ENCODE measurements around the gene PDGFA.
"Not testable (repeated sequence)": the region's sequence is repeated elsewhere in the genome, so short reads cannot be mapped to it uniquely, and the experiment has no call there.

PDGFA gene

GRCh38 chr7:551615-551970 lies 31.9 kb upstream of the PDGFA start:
- not testable (repeated sequence) for FAIRE-seq

- no peak for FAIRE-seq
Observed at GRCh38 chr7:550881-551614, 31.4 kb upstream of the PDGFA start.

DNA sequence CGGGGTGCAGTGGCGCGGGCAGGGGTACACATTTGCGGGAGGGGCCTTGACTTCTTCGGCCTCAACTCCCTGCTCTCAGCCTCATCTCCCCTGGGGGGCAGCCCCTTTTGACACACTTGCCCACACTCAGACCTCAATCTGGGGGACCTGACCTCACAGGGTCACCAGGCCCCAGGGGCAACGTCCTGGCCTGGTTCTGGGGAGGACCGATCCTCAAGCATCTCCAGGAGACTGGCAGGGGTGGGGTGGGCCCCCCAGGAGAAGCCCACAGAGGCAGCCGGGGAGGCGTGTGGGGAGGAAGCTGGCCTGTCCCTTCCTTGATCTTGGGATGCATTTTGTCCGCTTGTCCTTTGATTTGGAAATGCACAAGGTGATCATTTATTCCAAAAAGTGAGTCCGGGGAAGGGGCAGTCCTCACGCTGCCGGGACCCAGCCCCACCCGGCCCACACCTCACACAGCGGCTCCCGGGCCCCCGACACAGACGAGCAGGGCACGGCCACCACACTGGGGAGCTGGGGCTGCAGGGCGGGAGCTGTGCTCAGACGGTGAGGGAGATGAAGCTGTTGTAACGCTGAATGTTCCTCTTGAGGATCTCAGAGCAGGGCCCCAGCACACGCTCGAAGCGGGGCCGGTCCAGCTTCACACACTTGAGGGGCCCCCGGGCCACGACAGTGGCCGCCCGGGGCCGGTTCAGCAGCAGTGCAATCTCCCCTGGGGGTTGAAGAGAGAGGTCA lies 30.4 kb upstream of the PDGFA start:
- FAIRE-seq = no peak

GRCh38 chr7:549066-549890 lies 29.6 kb upstream of the PDGFA start:
- no peak for FAIRE-seq

- no peak for FAIRE-seq
Observed at GRCh38 chr7:548401-548800, 28.8 kb upstream of the PDGFA start.

DNA sequence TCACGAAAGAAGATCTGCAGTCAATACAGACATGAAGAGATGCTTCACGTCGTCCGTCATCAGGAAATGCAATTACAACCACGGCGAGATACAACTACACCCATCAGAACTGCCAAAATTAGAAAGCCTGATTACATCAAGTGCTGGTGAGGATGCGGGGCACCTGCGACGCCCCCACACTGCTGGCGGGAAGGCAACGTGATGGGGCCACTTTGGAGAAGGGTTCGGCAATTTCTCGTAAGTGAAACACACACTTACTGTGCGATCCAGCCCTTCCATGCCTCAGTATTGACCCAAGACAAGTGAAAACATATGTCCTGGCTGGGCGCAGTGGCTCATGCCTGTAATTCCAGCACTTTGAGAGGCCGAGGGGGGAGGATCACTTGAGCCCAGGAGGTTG lies 25.8 kb upstream of the PDGFA start:
- no peak for FAIRE-seq

DNA sequence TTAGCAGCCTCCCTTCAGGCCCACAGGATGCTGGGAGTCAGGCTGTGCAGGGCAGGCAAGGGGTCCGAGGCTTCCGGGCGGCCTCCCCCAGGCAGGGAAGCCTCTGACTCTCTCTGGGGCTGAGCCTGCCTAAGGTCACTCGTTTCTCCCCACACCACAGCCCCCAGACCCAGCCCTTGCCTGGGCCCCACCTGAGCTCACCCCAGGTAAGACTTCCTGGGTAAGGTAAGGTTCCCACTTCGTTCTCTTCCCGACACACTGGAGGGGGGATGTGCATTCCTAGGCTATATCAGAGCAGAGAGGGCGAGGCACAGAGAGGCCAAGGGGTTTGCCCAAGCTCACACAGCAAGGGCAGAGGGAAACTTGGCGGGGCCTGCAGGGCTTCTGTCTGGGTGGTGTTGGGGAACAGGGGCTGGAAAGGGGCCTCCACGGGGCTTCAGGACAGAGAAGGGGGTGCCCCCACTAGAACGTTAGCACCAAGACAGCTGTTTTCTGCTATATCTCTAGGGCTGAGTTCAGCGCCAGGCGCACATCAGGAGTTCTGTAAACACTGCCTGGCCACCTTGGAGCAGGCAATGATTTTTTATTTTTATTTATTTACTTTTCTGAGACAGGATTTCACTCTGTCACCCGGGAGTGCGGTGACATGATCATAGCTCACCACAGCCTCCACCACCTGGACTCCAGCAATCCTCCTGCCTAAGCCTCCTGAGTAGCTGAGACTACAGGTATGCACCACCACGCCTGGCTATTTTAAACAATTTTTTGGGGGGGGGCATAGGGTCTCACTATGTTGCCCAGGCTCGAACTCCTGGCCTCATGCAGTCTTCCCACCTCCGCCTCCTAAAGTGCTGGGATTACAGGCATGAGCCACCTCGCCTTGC lies 24.9 kb upstream of the PDGFA start:
- no peak for FAIRE-seq

DNA sequence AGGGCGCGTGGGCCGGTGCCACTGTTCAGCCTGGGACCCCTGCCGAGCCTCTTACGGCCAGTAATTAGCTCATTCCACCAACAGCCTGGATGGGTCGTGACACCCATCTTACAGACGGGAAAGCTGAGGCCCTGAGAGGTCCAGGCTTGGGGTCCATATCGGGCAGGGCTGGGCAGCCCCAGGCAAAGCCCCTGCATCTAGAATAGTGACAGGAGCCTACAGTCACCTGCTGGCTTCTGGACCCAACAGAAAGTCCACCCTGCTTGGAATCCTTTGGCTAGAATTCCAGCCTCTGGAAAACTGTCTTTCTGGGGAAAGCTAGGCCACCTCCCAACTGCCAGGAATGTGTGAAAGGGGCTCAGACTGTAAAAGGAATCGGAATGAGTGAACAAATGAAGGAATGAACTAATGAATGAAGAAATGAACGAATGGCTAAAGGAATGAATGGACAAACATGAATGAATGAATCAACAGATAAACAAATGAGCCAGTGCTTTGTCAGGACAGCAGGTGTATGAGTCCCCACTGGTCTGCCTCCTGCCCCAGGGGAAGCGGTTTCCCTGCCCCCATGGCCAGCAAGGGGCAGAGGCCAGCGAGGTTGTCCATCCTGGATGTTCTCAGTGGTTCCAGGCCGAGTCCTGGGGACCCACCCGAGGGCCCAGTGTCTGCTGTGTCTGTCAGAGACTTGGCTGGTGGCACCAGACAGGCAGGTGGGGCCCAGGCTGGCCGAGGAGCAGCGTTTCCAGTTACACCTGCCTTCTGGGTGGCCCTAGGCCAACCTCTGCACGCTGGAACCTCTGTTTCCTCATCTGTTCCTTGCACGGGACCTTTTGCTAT lies 24.1 kb upstream of the PDGFA start:
- FAIRE-seq = no peak

GRCh38 chr7:542713-543500 lies 23.3 kb upstream of the PDGFA start:
- no peak for FAIRE-seq

- FAIRE-seq = no peak
Observed at GRCh38 chr7:542131-542712, 22.6 kb upstream of the PDGFA start.

- no peak for FAIRE-seq
Observed at GRCh38 chr7:541661-542060, 22.0 kb upstream of the PDGFA start.

DNA sequence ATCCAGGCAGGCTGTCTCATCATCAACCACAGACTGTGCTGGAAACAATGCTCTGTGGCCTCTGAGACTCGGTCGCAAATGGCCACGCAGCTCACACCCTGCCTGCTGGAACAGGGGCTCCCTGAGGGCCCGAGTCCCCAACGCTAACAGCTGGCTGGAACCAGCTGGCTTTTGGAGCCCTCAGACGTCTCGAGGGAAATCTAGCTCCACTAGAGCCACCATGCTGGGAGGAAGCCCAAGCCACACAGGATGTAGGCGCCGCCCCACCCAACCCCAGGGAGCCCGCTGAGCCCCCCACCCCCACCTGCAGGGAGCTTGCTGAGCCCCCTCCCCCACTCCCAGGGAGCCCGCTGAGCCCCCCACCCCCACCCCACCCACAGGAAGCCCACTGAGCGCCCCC lies 21.4 kb upstream of the PDGFA start:
- no peak for FAIRE-seq

DNA sequence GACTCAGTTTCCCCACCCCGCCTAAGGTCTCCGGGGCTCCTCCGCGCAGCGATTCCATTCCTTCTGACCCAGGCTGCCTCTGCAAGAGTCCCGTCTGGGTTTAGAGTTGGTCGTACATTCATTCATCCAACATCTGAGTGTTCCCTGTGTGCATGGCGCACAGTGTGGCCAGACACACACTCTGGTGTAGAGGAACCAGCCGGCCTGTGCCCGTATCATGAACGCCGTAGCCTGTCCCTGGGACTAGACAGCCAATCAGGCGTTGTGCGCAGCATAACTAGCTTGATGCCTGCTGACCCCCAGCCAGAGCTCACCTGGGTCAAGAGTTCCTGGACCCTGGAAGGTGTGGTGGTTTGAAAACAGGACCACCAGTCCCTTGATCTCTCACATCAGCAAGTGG lies 20.9 kb upstream of the PDGFA start:
- no peak for FAIRE-seq

DNA sequence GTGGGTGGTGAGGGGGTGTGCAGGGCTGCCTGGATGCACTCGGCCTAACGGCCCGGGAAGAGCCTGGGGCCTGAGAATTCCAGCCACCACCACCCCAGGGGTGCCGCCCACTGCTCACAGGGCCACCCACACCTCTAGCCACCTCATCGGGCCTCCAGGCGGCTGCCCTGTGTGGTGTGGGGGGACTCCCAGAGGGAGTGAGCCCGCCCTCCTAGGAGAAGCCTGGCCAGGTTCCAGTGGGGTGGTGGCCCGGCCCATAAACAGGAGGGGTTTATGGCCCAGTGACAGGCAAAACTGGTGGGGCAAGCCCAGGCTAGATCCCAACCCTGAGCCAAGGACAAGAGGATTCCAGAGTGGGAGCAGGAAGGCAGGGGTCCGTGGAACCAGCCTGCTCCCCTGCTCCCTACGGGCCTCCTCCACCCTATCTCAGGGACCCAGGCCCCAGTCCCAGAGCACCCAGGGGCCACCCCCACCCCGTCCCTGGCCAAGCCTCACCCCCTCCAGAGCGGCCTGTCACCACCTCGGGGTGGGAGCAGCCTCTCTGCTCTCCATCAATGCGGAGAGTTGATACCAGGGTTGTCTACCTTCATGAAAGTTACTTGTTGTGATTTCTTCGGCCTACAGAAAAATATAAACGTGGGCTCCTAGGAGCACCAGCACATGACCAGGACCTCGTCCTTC lies 20.2 kb upstream of the PDGFA start:
- no peak for FAIRE-seq

DNA sequence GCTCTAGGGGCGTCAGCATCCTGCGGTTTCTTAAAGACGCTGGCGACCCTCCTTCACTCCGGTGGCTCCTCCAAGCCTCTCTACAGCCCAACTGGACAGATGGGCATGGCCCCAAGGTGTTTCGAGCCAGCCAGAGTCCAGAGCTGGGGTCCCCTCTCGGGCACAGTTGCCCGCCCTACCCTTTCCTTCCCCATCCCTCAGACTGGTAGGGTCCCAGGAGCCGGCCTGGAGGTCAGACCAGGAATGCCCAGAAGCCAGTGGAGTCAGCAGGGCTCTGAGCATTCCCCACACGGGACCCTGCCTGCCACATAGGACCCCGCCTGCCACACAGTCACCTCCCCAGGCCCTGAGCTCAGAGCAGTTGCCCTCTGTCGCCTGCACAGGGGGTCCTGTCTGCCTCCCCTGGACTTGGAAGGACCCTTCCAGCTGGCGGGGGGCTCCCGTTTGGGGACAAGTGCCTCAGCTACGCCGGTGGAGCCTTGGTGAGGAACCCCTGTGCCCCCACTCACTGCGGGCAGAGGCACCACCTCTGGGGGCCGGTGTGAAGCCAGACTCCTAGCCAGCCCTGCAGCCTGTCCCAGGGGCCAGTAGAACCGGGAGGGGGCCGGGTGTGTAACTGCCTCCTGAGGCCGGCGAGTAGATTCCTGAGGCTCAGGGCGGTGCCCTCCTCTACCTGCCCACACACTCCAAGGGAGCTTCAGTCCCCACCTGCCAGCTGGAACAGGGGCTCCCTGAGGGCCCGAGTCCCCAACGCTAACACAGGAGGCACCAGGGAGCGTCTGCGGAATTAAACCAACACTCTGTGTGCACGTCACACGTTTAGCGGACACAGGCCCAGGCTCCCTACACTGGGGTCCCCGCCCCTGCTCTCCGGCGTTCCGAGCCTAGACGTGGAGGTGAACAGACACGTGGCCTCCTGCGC lies 19.4 kb upstream of the PDGFA start:
- no peak for FAIRE-seq

GRCh38 chr7:537911-538634 lies 18.4 kb upstream of the PDGFA start:
- no peak for FAIRE-seq

DNA sequence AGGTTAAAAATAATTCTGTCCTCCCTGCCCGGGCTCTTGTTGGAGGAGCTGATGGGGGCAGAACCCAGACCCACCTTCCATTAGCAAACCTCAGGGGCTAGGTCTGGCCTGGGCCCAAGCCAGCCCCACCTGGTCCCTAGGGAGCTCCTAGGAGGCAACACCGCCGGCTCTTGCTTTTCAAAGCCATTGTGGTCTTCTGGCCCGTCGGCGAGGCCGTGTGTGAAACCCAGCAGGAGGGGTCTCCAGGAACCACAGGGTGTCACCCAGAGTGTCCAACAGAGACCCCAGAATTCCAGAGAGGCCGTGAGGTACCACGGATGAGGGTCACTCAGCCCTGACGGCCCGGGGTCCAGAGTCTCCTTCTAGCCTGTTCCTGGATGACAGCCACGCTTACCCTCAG lies 16.6 kb upstream of the PDGFA start:
- no peak for FAIRE-seq

- no peak for FAIRE-seq
Observed at GRCh38 chr7:534959-535358, 15.3 kb upstream of the PDGFA start.

Measured in G401.6 (cell line).